Neural progenitor cell (in vitro differentiated cells): ENCODE measurements around the gene CARF.

Experiments used
- EZH2 ChIP-seq: fragments of 200-600 bp; sonication (generic); IDR thresholded peaks from 2 replicates; pipeline ENCODE4 v1.6.1; 2017; ENCODE audit warnings: antibody characterized with exemption, mild to moderate bottlenecking, moderate library complexity
- EZH2phosphoT487 ChIP-seq: fragments of 200-600 bp; sonication (generic); IDR thresholded peaks from 2 replicates; pipeline ENCODE4 v1.6.1; 2017; ENCODE audit warnings: antibody characterized with exemption
- TF ChIP-seq, protein P1 (sequence below): fragments of 200-600 bp; sonication (generic); IDR thresholded peaks from 2 replicates; pipeline ENCODE4 v1.5.1; 2017; ENCODE audit warnings: antibody characterized with exemption, mild to moderate bottlenecking

DNA sequence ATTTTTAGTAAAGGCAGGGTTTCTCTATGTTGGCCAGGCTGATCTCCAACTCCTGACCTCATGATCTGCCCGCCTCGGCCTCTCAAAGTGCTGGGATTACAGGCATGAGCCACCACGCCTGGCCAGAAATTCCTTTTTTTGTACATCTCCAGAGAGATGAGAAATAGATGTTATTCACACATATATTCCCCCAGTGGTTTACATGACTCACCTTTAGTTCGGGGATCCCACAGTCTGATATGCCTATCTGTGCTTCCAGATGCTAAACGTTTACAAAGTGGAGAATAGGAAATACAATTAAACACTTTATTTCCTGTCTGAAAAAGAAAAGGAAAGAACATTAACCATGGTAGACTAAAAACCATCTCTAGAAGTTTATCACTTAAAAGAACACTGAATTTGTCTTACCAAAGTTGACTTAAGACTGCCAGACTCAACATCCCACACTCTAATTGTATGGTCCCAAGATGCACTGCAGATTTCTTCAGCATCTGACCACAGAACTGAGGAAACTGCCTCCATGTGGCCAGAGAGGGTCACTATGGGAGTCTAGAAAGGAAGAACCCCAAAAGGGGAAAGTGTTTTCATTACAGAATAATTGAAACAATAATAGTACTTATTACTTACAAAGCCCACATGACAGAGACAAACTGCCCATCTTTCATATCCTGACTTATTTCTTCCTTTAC, 27.9 kb upstream of the CARF start:
- TF ChIP-seq, protein P1, sequence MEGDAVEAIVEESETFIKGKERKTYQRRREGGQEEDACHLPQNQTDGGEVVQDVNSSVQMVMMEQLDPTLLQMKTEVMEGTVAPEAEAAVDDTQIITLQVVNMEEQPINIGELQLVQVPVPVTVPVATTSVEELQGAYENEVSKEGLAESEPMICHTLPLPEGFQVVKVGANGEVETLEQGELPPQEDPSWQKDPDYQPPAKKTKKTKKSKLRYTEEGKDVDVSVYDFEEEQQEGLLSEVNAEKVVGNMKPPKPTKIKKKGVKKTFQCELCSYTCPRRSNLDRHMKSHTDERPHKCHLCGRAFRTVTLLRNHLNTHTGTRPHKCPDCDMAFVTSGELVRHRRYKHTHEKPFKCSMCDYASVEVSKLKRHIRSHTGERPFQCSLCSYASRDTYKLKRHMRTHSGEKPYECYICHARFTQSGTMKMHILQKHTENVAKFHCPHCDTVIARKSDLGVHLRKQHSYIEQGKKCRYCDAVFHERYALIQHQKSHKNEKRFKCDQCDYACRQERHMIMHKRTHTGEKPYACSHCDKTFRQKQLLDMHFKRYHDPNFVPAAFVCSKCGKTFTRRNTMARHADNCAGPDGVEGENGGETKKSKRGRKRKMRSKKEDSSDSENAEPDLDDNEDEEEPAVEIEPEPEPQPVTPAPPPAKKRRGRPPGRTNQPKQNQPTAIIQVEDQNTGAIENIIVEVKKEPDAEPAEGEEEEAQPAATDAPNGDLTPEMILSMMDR: no peak
- no peak for TF ChIP-seq EZH2
- TF ChIP-seq EZH2phosphoT487: no peak
